Measurements from ENCODE around the gene CGB1. TPM values are rescaled to one million over a fixed set of nuclear protein-coding genes. Genes with fewer than 3 reads are reported as not detected.

The CGB1 gene
- total RNA-seq, 2 experiments from 2014 or later, result not detected

- H3K4me1 Mint-ChIP-seq, result peaks cover 31% of the 10 kb centered on the region
- POLR2A ChIA-PET, result no interaction called here
- no peaks in the 10 kb centered on the region for H3K9me3 Mint-ChIP-seq
- CTCF ChIA-PET, result interaction anchor here (1.2 kb wide), 1 partner anchor 23 kb away, joined by 4 read pairs; the partner anchor contains the start of genes GYS1 and RUVBL2
- H3K27me3 Mint-ChIP-seq, result peaks cover 9% of the 10 kb centered on the region
- no peak overlapping the region for H3K4me3 Mint-ChIP-seq
- DNase-seq, result no peak
- no peak overlapping the region for H3K27ac Mint-ChIP-seq
- peaks cover 13% of the 10 kb centered on the region for H3K36me3 Mint-ChIP-seq (ENCODE audit: low read depth)
Measured at GRCh38 chr19:49016067-49016839, 20.4 kb downstream of the CGB1 start.

DNA sequence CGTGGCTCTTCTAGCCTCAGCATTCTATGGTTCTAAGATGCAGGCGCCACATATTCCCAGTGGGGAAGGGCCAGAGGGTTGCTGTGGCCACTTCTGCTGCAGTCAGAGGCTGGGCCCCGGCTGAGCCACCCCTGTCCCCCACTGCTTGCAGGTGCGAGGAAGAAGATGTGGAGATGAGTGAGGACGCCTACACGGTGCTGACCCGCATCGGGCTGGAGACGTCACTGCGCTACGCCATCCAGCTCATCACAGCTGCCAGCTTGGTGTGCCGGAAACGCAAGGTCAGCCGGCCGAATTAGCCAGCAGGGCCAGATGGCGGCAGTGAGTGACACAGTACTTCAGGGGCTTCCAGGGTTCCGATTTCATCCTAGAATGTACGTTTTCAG, 21.8 kb downstream of the CGB1 start:
- POLR2A ChIA-PET, result no interaction called here
- Mint-ChIP-seq H3K4me3 (no peak overlapping the region), H3K9me3 (no peaks in the 10 kb centered on the region), H3K27ac (no peak overlapping the region), H3K27me3 (peaks cover 9% of the 10 kb centered on the region), H3K36me3 (ENCODE audit: low read depth) (peaks cover 22% of the 10 kb centered on the region), H3K4me1 (peaks cover 21% of the 10 kb centered on the region)
- CTCF ChIA-PET, result interaction anchor here (1.2 kb wide), 1 partner anchor 21 kb away, joined by 4 read pairs; the partner anchor contains the start of genes GYS1 and RUVBL2
- no peak for DNase-seq

GRCh38 chr19:49014123-49014869, 22.4 kb downstream of the CGB1 start:
- Mint-ChIP-seq H3K9me3 (no peaks in the 10 kb centered on the region), H3K27ac (no peak overlapping the region), H3K36me3 (ENCODE audit: low read depth) (peaks cover 25% of the 10 kb centered on the region), H3K4me1 (peaks cover 16% of the 10 kb centered on the region), H3K4me3 (no peak overlapping the region), H3K27me3 (peaks cover 8% of the 10 kb centered on the region)
- ChIA-PET POLR2A (interaction anchor here (0.5 to 1.5 kb wide), 3 partner anchors 21 to 544 kb away, joined by 3 to 5 read pairs (median 3); partner anchors contain the start of genes GYS1 and RUVBL2), CTCF (interaction anchor here (1.3 to 2.7 kb wide), 2 partner anchors 14 to 21 kb away, joined by 5 to 8 read pairs; partner anchors contain the start of genes GYS1 and RUVBL2)
- no peak for DNase-seq

- Mint-ChIP-seq H3K4me1 (no peaks in the 10 kb centered on the region), H3K9me3 (no peaks in the 10 kb centered on the region), H3K36me3 (ENCODE audit: low read depth) (peaks cover 32% of the 10 kb centered on the region), H3K4me3 (no peak overlapping the region), H3K27me3 (no peaks in the 10 kb centered on the region), H3K27ac (no peak overlapping the region)
- ChIA-PET CTCF (interaction anchor here (3.4 kb wide), 1 partner anchor 11 kb away, joined by 16 read pairs; no protein-coding TSS in a partner anchor), POLR2A (interaction anchor here (1.3 kb wide), 1 partner anchor 17 kb away, joined by 3 read pairs; the partner anchor contains the start of gene RUVBL2)
- DNase-seq, result no peak
Measured at GRCh38 chr19:49011194-49011593, 25.5 kb downstream of the CGB1 start.

GRCh38 chr19:49010453-49010852, 26.2 kb downstream of the CGB1 start:
- ChIA-PET POLR2A (no interaction called here), CTCF (interaction anchor here (0.8 to 3.4 kb wide), 3 partner anchors 11 to 87 kb away, joined by 3 to 16 read pairs (median 15); partner anchors contain the start of genes GYS1 and RUVBL2)
- no peak for DNase-seq
- Mint-ChIP-seq H3K4me3 (no peak overlapping the region), H3K9me3 (no peaks in the 10 kb centered on the region), H3K36me3 (ENCODE audit: low read depth) (peaks cover 30% of the 10 kb centered on the region), H3K4me1 (no peaks in the 10 kb centered on the region), H3K27ac (no peak overlapping the region), H3K27me3 (no peaks in the 10 kb centered on the region)

DNA sequence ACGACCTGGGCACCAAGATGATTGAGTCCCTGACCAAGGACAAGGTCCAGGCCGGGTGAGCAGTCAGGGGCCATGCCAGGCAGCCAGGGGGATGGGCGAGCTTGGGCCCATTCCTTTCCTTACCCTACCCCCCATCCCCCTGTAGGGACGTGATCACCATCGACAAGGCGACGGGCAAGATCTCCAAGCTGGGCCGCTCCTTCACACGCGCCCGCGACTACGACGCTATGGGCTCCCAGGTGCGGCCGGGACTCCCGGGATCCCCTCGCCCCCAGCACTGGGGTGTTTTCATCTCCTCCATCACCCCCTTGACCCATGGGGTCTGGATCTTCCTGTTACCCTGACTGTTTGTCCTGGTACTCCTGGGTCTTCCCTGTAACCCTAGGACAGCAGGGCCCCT, 26.9 kb downstream of the CGB1 start:
- H3K9me3 Mint-ChIP-seq, result no peaks in the 10 kb centered on the region
- POLR2A ChIA-PET, result no interaction called here
- peaks cover 36% of the 10 kb centered on the region for H3K36me3 Mint-ChIP-seq (ENCODE audit: low read depth)
- DNase-seq, result no peak
- H3K4me3 Mint-ChIP-seq, result no peak overlapping the region
- CTCF ChIA-PET, result interaction anchor here (0.8 to 3.4 kb wide), 4 partner anchors 10 to 88 kb away, joined by 3 to 16 read pairs (median 16); partner anchors contain the start of genes GYS1 and RUVBL2
- H3K27ac Mint-ChIP-seq, result no peak overlapping the region
- H3K27me3 Mint-ChIP-seq, result no peaks in the 10 kb centered on the region
- H3K4me1 Mint-ChIP-seq, result no peaks in the 10 kb centered on the region

DNA sequence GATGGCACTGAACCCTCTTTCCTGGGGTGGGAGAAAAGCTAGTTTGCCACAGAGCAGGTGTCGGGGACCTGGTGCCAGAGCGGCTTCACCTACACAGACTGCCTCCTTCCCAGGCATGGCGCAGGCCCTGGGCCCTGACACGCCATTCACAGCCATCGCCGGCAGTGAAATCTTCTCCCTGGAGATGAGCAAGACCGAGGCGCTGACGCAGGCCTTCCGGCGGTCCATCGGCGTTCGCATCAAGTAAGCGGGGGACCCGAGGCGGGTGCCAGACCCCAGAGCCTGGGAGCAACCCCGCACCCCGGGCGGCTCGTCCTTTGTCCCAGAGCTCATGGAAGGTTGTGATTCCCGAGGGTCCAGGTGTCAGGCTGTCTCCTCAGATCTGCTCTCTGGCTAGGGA, 29.8 kb downstream of the CGB1 start:
- CTCF ChIA-PET, result no interaction called here
- DNase-seq, result no peak
- H3K27ac Mint-ChIP-seq, result no peak overlapping the region
- no peaks in the 10 kb centered on the region for H3K4me1 Mint-ChIP-seq
- POLR2A ChIA-PET, result interaction anchor here (1.0 kb wide), 1 partner anchor 14 kb away, joined by 3 read pairs; the partner anchor contains the start of genes GYS1 and RUVBL2
- H3K27me3 Mint-ChIP-seq, result no peaks in the 10 kb centered on the region
- no peak overlapping the region for H3K4me3 Mint-ChIP-seq
- H3K9me3 Mint-ChIP-seq, result no peaks in the 10 kb centered on the region
- H3K36me3 Mint-ChIP-seq (ENCODE audit: low read depth), result peaks cover 37% of the 10 kb centered on the region

GRCh38 chr19:49004964-49005614, 31.6 kb downstream of the CGB1 start:
- POLR2A ChIA-PET, result no interaction called here

GRCh38 chr19:49004133-49004532, 32.6 kb downstream of the CGB1 start:
- Mint-ChIP-seq H3K4me1 (peaks cover 7% of the 10 kb centered on the region), H3K9me3 (no peaks in the 10 kb centered on the region), H3K36me3 (ENCODE audit: low read depth) (peaks cover 30% of the 10 kb centered on the region), H3K4me3 (no peak overlapping the region), H3K27ac (no peak overlapping the region), H3K27me3 (no peaks in the 10 kb centered on the region)
- CTCF ChIA-PET, result interaction anchor here (0.5 to 1.2 kb wide), 2 partner anchors 11 to 789 kb away, joined by 3 to 6 read pairs; partner anchors contain the start of genes GYS1 and RUVBL2
- no peak for DNase-seq
- POLR2A ChIA-PET, result interaction anchor here (1.3 kb wide), 1 partner anchor 11 kb away, joined by 6 read pairs; the partner anchor contains the start of genes GYS1 and RUVBL2

More at GRCh38 chr19:49004964-49005614, 31.6 kb downstream of the CGB1 start:
- no peaks in the 10 kb centered on the region for H3K27me3 Mint-ChIP-seq
- no peak overlapping the region for H3K4me3 Mint-ChIP-seq
- DNase-seq, result no peak
- no peaks in the 10 kb centered on the region for H3K4me1 Mint-ChIP-seq
- H3K27ac Mint-ChIP-seq, result no peak overlapping the region
- no peaks in the 10 kb centered on the region for H3K9me3 Mint-ChIP-seq
- H3K36me3 Mint-ChIP-seq (ENCODE audit: low read depth), result peaks cover 27% of the 10 kb centered on the region
- CTCF ChIA-PET, result interaction anchor here (0.6 to 1.2 kb wide), 2 partner anchors 12 to 294 kb away, joined by 3 to 5 read pairs; partner anchors contain the start of genes GYS1 and RUVBL2

DNA sequence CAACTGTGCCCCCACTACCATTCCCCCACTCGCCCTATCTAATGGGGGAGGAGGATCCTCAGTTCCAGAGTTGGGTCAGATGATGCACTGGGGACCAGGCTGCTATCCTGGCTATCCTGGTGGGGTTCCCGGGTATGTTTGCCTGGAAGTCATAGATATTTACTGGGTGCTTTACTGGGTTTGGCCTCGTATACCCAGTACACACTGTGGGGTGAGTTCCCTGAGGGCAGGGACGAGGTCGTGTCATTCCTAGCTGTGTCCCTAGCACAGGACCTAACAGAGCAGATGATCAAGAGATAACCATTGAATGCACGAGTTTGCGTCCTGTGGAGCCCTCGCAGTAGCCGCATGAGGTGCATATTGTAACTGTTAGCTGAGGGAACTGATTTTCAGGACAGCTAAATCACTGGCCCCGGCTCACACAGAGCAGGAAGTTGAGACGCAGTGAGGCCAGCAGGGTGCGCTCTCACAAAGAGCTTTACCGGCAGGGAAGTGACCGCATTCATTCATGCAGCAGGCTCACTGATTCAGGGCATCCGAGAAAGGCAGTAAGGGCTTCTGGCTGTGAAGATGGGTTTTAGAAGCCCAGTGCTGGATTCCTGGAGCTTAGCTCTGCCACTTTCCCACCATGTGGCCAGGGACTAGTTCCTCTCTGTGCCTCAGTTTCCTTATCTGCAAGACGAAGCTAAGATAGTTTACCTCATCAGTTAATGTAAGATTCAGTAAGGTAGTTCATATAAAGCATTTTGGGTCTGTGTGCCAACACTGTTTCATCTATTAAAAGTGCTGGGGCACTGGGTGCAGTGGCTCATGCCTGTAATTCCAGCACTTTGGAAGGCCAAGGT, 37.0 kb downstream of the CGB1 start:
- DNase-seq, result peak; percentile 80
- CTCF ChIA-PET, result interaction anchor here (0.5 to 6.7 kb wide), 26 partner anchors 10 to 676 kb away, joined by 3 to 52 read pairs (median 4); partner anchors contain the start of genes BAX, CGB2 and LHB
- H3K4me3 Mint-ChIP-seq, result no peak overlapping the region
- POLR2A ChIA-PET, result interaction anchor here (0.8 kb wide), 1 partner anchor 98 kb away, joined by 3 read pairs; no protein-coding TSS in a partner anchor
- H3K36me3 Mint-ChIP-seq (ENCODE audit: low read depth), result peaks cover 27% of the 10 kb centered on the region
- H3K9me3 Mint-ChIP-seq, result no peaks in the 10 kb centered on the region
- H3K27ac Mint-ChIP-seq, result peak overlapping the region; percentile 19
- no peaks in the 10 kb centered on the region for H3K27me3 Mint-ChIP-seq
- peaks cover 29% of the 10 kb centered on the region for H3K4me1 Mint-ChIP-seq

GRCh38 chr19:48997972-48998371, 38.7 kb downstream of the CGB1 start:
- ChIA-PET POLR2A (no interaction called here), CTCF (interaction anchor here (0.6 to 6.7 kb wide), 12 partner anchors 11 to 409 kb away, joined by 3 to 52 read pairs (median 4); partner anchors contain the start of gene LHB)
- Mint-ChIP-seq H3K27me3 (no peaks in the 10 kb centered on the region), H3K4me1 (peaks cover 37% of the 10 kb centered on the region), H3K4me3 (no peak overlapping the region), H3K36me3 (ENCODE audit: low read depth) (peaks cover 22% of the 10 kb centered on the region), H3K27ac (peak overlapping the region; percentile 4), H3K9me3 (no peaks in the 10 kb centered on the region)
- DNase-seq, result peak; percentile 71

Measured in activated CD4-positive, alpha-beta memory T cell treated with anti-CD3 and anti-CD28 coated beads, Interleukin-2, amount 10 ng/mL, durations not matched to agents 7 days and 5 days (primary cell).